Activated naive CD4-positive, alpha-beta T cell treated with anti-CD3 and anti-CD28 coated beads, Interleukin-2, amount 50 U/mL, for 72 hours (primary cell): ENCODE measurements around the gene CHCHD6. TPM values are rescaled to one million over a fixed set of nuclear protein-coding genes. Genes with fewer than 3 reads are reported as not detected.
A peak's percentile ranks its signal among the peaks of the same experiment; 100 is the strongest.
"Not testable (repeated sequence)": the region's sequence is repeated elsewhere in the genome, so short reads cannot be mapped to it uniquely, and the experiment has no call there.

Experiments used
- ATAC-seq, 2 donors: fragments of 150-1000 bp; cut with Tn5 transposase; 2 replicates each; pipeline ENCODE4 v1.10.0; 2021; ENCODE audit warnings: mild to moderate bottlenecking in 2 of 2, moderate library complexity in 2 of 2
- DNase-seq, 2 donors: peaks; one replicate each; pipeline ENCODE4 v3.0.0; 2021 to 2022; ENCODE audit warnings: low spot score in 2 of 2
- H3K27ac Mint-ChIP-seq, 2 donors: one replicate each; pipeline ENCODE4 v1.8.0; 2022; ENCODE audit warnings: mild to moderate bottlenecking in 2 of 2, mixed read lengths in 2 of 2
- H3K36me3 Mint-ChIP-seq, 2 donors: one replicate each; pipeline ENCODE4 v1.8.0; 2022; ENCODE audit warnings: mixed read lengths in 2 of 2
- H3K9me3 Mint-ChIP-seq, 2 donors: one replicate each; pipeline ENCODE4 v1.8.0; 2022; ENCODE audit warnings: mixed read lengths in 2 of 2
- total RNA-seq, 2 donors: library from RNA; stranded (reverse); gene quantifications; one replicate each; pipeline ENCODE4 v1.2.3, GENCODE V29; 2022

CHCHD6 gene
- total RNA-seq, 2 donors from 2014 or later: 13.6 to 19.7 TPM

DNA sequence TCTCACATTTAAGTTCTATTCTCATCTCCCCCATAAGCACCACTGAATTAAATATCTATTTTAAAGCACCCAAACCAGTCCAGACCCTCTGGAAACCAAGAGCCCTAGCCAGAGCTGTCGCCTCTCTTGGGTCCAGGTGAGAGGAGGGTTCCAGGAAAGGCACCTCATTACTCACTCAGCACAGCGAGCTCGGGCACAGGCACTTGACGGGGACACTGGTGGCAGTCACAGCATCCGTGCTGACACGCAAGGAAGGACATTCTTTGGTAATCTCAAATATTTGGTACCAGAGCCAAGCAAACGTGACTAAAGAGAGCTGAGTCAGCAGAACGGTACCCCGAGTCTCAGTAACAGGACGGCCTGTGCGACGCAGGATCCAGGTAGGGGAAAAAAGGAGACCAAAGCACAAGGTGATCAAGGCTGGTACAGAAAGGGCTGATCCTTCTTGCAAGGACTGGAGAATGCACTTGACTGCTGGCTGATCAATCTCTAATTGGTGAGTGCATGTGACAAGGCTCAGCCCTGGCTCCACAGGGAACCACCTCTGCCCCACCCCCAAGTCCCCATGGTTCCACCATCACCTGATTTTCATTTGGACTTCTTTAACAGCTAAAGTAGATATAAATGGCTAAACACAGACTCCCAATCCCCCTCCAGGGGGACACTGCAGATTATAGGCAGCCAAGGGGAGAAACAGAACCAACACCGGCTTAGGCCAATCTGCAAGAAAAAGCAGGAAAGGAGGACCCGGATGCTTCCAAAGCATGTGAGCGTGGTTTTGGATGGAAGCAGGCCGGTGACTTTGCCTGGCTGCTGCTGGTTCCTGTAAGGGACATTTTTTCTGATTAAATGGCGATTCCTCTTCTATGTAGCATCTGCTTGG lies 61.4 kb downstream of the CHCHD6 start:
- H3K9me3 Mint-ChIP-seq: peaks cover 16 to 24% of the 10 kb centered on the region in 2 donors
- H3K27ac Mint-ChIP-seq: no peak overlapping the region
- no peak for ATAC-seq
- peaks cover 37 to 44% of the 10 kb centered on the region in 2 donors for H3K36me3 Mint-ChIP-seq
- DNase-seq: no peak

DNA sequence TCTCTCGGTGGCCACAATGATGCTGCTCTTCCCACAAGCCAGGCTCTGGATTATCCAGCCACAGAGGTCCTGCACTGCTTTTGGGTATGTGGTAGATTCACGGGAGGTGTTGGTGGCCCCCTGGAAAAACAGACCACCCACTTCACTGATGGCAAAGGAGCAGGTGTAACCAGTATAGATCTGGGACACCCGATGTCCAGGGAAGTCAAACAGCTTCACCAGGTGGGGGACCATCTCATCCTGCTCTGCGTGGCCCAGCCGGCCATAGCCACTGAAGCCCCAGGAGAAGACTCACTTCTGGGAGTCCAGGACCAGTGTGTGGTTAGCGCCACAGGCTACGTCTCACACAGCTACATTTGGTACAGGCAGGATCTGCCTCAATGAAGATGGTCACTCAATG lies 62.6 kb downstream of the CHCHD6 start:
- no peak for ATAC-seq
- DNase-seq: no peak
- Mint-ChIP-seq H3K36me3 (peaks cover 41 to 55% of the 10 kb centered on the region in 2 donors), H3K27ac (no peak overlapping the region), H3K9me3 (peaks cover 19 to 28% of the 10 kb centered on the region in 2 donors)

GRCh38 chr3:126768903-126769302 lies 64.9 kb downstream of the CHCHD6 start:
- no peak for DNase-seq
- ATAC-seq: no peak
- H3K27ac Mint-ChIP-seq: no peak overlapping the region
- peaks cover 51 to 66% of the 10 kb centered on the region in 2 donors for H3K36me3 Mint-ChIP-seq
- peaks cover 25 to 35% of the 10 kb centered on the region in 2 donors for H3K9me3 Mint-ChIP-seq

DNA sequence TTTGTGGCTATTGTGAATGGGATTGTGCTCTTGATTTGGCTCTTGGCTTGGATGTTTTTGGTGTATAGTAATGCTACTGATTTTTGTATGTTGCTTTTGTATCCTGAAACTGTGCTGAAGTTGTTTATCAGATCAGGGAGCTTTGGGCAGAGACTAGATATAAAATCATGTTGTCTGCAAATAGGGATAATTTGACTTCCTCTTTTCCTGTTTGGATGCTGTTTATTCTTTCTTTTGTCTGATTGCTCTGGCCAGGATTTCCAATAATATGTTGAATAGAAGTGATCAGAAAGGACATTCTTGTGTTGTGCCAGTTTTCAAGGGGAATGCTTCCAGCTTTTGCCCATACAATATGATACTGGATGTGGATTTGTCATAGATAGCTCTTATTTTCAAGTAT lies 66.1 kb downstream of the CHCHD6 start:
- no peak overlapping the region for H3K27ac Mint-ChIP-seq

DNA sequence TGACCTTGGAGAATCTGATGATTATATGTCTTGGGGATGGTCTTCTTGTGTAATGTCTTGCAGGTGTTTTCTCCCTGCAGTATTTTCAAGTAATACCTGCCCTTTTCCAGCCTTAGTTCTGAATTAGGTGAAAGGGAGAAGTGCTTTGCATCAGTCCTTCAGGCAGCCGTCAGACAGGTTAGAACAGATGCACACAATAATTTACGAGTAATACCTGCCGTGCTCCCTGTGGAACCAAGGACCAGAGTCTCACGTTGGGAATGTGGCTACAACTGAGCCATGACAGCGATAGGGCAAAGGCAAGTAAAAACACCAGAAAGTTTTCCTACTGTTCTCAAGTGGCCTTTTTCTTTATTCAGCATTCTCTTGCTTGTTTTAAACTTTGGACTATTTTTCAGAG lies 69.1 kb downstream of the CHCHD6 start:
- no peak for DNase-seq
- H3K9me3 Mint-ChIP-seq: peaks cover 18 to 24% of the 10 kb centered on the region in 2 donors
- no peak overlapping the region for H3K27ac Mint-ChIP-seq
- H3K36me3 Mint-ChIP-seq: peaks cover 16 to 29% of the 10 kb centered on the region in 2 donors
- no peak for ATAC-seq

More for the DNA sequence above, 66.1 kb downstream of the CHCHD6 start:
- peaks cover 46 to 57% of the 10 kb centered on the region in 2 donors for H3K36me3 Mint-ChIP-seq
- no peak for DNase-seq
- H3K9me3 Mint-ChIP-seq: peaks cover 25 to 35% of the 10 kb centered on the region in 2 donors
- no peak for ATAC-seq

GRCh38 chr3:126773783-126774182 lies 69.7 kb downstream of the CHCHD6 start:
- ATAC-seq: no peak
- DNase-seq: no peak
- Mint-ChIP-seq H3K27ac (no peak overlapping the region), H3K36me3 (peaks cover 14 to 27% of the 10 kb centered on the region in 2 donors), H3K9me3 (peaks cover 16 to 22% of the 10 kb centered on the region in 2 donors)

GRCh38 chr3:126777366-126777765 lies 73.3 kb downstream of the CHCHD6 start:
- Mint-ChIP-seq H3K27ac (no peak overlapping the region), H3K36me3 (peaks cover 4 to 17% of the 10 kb centered on the region in 2 donors), H3K9me3 (peaks cover 2 to 3% of the 10 kb centered on the region in 2 donors)
- ATAC-seq (no peak), DNase-seq (no peak)

GRCh38 chr3:126780666-126781065 lies 76.6 kb downstream of the CHCHD6 start:
- ATAC-seq (no peak), DNase-seq (no peak)
- no peaks in the 10 kb centered on the region for H3K9me3 Mint-ChIP-seq
- H3K27ac Mint-ChIP-seq: peak overlapping the region in 1 of 2 donors; percentile 52
- H3K36me3 Mint-ChIP-seq: peaks cover 0 to 24% of the 10 kb centered on the region in 2 donors

GRCh38 chr3:126781406-126781805 lies 77.4 kb downstream of the CHCHD6 start:
- no peaks in the 10 kb centered on the region for H3K9me3 Mint-ChIP-seq
- ATAC-seq (no peak), DNase-seq (no peak)
- no peak overlapping the region for H3K27ac Mint-ChIP-seq
- peaks cover 0 to 24% of the 10 kb centered on the region in 2 donors for H3K36me3 Mint-ChIP-seq

DNA sequence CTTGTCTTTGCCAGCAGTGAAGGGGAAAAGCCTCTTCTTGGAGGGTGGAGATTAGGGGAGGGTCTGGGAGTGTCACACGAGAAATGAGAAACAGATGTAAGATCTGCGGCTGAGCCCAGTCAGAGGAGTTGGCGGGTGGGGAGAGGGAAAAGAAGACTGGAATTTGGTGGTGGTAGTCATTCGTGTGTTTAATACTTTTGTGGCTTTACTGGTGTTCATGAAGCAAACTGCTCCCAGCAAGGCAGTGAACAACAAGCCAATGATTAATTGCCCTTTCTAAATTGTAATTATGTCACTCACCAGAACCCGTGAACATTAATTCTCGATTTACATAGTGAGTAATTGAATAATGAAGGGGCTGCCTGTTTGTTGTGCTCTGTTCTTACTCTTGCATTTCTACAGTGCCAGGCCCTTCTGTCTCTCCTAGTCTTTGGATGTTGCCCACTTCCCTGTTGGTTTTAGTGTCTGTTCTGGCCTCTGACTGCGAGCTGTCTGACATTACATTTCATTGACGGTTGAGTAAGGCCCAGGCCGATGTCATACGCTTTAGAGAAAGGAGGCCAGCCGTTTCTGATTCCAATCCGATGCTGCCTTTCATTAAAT lies 78.0 kb downstream of the CHCHD6 start:
- no peak for DNase-seq
- peaks cover 0 to 24% of the 10 kb centered on the region in 2 donors for H3K36me3 Mint-ChIP-seq
- H3K9me3 Mint-ChIP-seq: no peaks in the 10 kb centered on the region
- H3K27ac Mint-ChIP-seq: no peak overlapping the region
- no peak for ATAC-seq

GRCh38 chr3:126782536-126782935 lies 78.5 kb downstream of the CHCHD6 start:
- ATAC-seq (no peak), DNase-seq (no peak)
- Mint-ChIP-seq H3K36me3 (peaks cover 0 to 24% of the 10 kb centered on the region in 2 donors), H3K27ac (no peak overlapping the region), H3K9me3 (no peaks in the 10 kb centered on the region)

DNA sequence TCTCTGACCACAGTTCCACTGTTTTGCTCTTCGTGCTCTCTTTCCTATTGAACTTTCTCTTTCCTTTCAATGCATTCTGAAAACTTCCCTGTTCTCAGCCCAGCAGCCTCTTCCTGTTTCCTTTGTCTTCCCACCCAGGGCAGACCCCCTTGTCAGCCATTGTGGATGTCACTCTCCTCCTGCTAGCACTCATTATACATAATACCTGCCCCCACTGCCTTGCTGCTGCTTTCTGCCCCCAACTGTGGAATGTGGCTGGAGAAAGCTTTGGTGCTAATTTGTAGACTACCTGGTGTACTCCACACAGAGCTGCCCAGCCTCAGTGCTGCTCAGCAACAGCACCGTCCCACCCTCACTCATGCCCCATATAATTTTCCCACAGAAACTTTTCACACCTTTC lies 80.2 kb downstream of the CHCHD6 start:
- Mint-ChIP-seq H3K27ac (peak overlapping the region; percentile 23 to 39), H3K9me3 (peaks cover 3 to 5% of the 10 kb centered on the region in 2 donors), H3K36me3 (peaks cover 10 to 31% of the 10 kb centered on the region in 2 donors)
- no peak for DNase-seq
- no peak for ATAC-seq

DNA sequence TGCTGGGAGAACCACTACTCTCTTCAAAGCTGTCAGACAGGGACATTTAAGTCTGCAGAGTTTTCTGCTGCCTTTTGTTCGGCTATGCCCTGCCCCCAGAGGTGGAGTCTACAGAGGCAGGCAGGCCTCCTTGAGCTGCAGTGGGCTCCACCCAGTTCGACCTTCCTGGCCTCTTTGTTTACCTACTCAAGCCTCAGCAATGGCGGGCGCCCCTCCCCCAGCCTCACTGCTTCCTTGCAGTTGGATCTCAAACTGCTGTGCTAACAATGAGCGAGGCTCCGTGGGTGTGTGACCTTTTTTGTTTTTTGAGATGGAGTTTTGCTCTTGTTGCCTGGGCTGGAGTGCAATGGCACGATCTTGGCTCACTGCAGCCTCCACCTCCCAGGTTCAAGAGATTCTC lies 87.3 kb downstream of the CHCHD6 start:
- Mint-ChIP-seq H3K9me3 (peaks cover 17 to 33% of the 10 kb centered on the region in 2 donors), H3K36me3 (peaks cover 39 to 43% of the 10 kb centered on the region in 2 donors)
- not testable (repeated sequence) for H3K27ac Mint-ChIP-seq, DNase-seq, ATAC-seq

- no peak for DNase-seq
- Mint-ChIP-seq H3K9me3 (peaks cover 17 to 33% of the 10 kb centered on the region in 2 donors), H3K36me3 (peaks cover 48 to 50% of the 10 kb centered on the region in 2 donors), H3K27ac (no peak overlapping the region)
- ATAC-seq: no peak
These were observed 89.0 kb downstream of the CHCHD6 start for GRCh38 chr3:126792998-126793397.

- DNase-seq: no peak
- no peak for ATAC-seq
- H3K9me3 Mint-ChIP-seq: peaks cover 22 to 27% of the 10 kb centered on the region in 2 donors
- peaks cover 46 to 62% of the 10 kb centered on the region in 2 donors for H3K36me3 Mint-ChIP-seq
- peak overlapping the region in 1 of 2 donors; percentile 92 for H3K27ac Mint-ChIP-seq
These were observed 93.5 kb downstream of the CHCHD6 start for GRCh38 chr3:126797563-126797962.

DNA sequence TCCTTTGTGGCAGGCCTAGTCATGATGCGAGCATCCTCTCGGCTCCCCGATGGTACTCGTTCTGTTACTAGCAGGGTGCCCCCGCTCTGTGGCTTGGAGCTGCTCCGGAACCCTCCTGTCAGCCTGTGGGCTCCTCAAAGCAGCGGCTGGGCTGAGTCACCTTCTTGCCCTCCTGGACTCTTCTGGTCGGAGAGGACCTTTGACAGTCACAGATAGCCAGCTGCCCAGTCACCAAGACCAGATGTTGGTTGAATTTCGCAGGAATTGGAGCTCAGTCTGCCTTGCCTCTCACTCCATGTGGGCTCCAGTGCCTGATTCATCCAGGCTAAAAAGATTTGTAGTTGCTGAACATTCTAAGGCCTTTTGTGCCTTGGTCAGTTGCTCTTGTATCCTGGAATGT lies 94.5 kb downstream of the CHCHD6 start:
- Mint-ChIP-seq H3K36me3 (peaks cover 39 to 53% of the 10 kb centered on the region in 2 donors), H3K9me3 (peaks cover 14 to 20% of the 10 kb centered on the region in 2 donors), H3K27ac (no peak overlapping the region)
- no peak for DNase-seq
- ATAC-seq: no peak

DNA sequence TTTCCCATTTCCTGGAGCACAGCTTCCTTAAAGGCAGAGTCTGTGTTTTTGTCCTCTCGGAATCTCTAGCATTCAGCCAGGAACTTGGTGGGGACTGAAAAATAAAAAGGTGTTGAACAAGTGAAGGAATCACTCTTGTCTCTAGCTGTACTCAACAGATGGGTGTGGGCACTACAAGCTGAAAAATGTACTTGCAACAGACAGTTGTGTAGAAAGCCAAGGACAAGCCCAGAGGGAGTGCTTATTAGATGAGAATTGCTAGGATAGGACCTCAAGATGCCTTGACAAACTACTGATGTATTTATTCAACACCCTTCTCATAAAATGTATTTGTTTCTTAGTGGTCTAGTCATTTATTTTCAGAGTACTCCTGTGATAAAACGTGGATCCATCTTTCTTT lies 95.1 kb downstream of the CHCHD6 start:
- no peak for DNase-seq
- H3K27ac Mint-ChIP-seq: no peak overlapping the region
- peaks cover 41 to 48% of the 10 kb centered on the region in 2 donors for H3K36me3 Mint-ChIP-seq
- H3K9me3 Mint-ChIP-seq: peaks cover 14 to 21% of the 10 kb centered on the region in 2 donors
- ATAC-seq: no peak
